Measurements from ENCODE around the gene ATE1. TPM values are rescaled to one million over a fixed set of nuclear protein-coding genes. Genes with fewer than 3 reads are reported as not detected.

ATE1 gene
- total RNA-seq, 1 experiment from 2014 or later = 23.8 TPM

DNA sequence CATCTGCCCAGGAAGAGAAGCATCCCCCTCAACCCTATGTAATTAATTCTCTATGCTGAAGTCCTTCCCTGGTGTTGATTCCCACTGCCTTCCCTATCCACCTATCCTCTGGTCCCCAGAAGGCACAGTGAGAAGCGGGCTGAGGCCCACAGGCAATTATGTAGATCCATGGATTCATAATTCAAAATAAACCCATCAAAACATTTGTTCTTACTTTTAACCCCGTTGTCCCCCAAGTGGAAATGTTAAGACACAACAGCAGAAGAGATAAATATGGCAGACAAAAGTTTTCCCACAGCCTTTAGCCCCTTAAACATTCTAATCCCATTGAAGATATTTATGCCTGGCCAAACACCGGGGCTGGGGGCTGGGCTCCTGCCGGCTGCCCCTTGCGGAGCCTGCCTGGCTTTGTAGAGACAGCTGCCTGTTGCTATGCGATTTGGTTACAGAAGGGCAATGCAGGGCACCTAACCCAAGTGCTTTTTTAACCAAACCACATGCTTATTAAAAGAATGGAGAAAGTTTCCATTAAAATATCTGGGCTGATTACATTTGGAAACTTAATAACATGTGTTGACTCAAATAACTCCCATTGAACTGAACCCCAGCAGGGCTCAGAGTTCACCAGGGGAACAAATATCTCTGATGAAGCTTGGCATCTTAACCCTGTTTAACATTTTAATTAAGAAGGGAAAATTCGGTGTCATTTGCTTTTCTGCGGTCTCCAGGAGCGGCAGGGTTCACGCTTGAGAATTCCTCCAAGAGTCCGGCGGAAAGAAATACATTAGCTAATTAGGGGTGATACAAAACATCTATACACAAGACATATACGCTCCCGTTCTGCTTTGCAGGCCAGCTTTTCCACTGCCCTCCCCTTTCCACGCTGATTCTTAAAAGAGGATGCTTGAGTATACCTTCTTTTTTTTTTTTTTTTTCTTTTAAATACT is 218.8 kb downstream of the ATE1 start:
- POLR2A ChIA-PET = no interaction called here
- TF ChIP-seq, protein P1, sequence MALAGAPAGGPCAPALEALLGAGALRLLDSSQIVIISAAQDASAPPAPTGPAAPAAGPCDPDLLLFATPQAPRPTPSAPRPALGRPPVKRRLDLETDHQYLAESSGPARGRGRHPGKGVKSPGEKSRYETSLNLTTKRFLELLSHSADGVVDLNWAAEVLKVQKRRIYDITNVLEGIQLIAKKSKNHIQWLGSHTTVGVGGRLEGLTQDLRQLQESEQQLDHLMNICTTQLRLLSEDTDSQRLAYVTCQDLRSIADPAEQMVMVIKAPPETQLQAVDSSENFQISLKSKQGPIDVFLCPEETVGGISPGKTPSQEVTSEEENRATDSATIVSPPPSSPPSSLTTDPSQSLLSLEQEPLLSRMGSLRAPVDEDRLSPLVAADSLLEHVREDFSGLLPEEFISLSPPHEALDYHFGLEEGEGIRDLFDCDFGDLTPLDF (CRISPR knock-in tag; IDR thresholded peaks at IDR 0.05) = no peak
- no peak for TF ChIP-seq ZNF671 (CRISPR knock-in tag; IDR thresholded peaks at IDR 0.05)
- no peak for TF ChIP-seq NFYB (CRISPR knock-in tag; conservative IDR thresholded peaks at IDR 0.05; ENCODE audit: low read depth)
- TF ChIP-seq FOXK1 (CRISPR knock-in tag; IDR thresholded peaks at IDR 0.05) = no peak
- TF ChIP-seq ZNF416 (CRISPR knock-in tag; IDR thresholded peaks at IDR 0.05) = no peak
- TF ChIP-seq, protein P2, sequence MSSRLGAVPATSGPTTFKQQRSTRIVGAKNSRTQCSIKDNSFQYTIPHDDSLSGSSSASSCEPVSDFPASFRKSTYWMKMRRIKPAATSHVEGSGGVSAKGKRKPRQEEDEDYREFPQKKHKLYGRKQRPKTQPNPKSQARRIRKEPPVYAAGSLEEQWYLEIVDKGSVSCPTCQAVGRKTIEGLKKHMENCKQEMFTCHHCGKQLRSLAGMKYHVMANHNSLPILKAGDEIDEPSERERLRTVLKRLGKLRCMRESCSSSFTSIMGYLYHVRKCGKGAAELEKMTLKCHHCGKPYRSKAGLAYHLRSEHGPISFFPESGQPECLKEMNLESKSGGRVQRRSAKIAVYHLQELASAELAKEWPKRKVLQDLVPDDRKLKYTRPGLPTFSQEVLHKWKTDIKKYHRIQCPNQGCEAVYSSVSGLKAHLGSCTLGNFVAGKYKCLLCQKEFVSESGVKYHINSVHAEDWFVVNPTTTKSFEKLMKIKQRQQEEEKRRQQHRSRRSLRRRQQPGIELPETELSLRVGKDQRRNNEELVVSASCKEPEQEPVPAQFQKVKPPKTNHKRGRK (CRISPR knock-in tag; IDR thresholded peaks at IDR 0.05; ENCODE audit: borderline replicate concordance) = no peak
- TF ChIP-seq IRF2 (CRISPR knock-in tag; IDR thresholded peaks at IDR 0.05; ENCODE audit: borderline replicate concordance, low read depth) = no peak
- TF ChIP-seq, protein P3, sequence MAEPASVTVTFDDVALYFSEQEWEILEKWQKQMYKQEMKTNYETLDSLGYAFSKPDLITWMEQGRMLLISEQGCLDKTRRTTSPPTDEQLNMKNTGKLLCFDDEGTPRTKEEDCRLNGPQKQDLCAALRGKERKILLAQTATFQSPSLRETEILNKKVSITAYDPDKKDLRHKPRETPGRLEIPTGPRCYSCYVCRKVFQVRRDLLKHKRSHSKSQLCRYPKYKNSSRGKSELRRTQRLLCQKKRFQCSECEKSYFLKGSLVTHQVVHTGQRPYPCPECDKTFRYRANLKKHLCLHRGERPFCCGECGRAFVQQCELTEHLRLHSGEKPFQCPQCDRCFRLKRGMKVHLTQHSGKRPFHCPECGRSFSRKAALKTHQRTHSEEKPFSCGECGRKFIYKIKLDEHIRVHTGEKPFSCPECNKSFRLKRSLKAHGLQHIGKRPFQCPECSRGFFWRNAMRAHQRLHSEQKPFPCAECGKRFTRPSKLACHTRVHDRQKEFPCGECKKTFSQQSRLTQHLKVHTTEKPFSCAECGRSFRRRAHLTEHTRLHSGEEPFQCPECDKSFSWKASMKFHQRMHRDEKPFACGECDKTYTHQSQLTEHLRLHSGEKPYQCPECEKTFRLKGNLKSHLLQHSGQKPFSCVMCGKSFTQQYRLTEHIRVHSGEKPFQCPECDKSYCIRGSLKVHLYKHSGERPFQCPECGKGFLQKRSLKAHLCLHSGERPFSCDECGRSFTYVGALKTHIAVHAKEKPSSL (CRISPR knock-in tag; conservative IDR thresholded peaks at IDR 0.05) = no peak
- no peak for TF ChIP-seq ZNF396 (CRISPR knock-in tag; IDR thresholded peaks at IDR 0.05; ENCODE audit: borderline replicate concordance)
- peak overlapping the region; percentile 26; the same call in 1 of the 2 replicates for H3K4me3 Mint-ChIP-seq
- H3K36me3 Mint-ChIP-seq = peaks cover 7% of the 10 kb centered on the region; the same call in 1 of the 2 replicates
- H3K4me1 Mint-ChIP-seq = peaks cover 32% of the 10 kb centered on the region
- peaks cover 9% of the 10 kb centered on the region for H3K9me3 Mint-ChIP-seq
- DNase-seq (ENCODE audit: low spot score) = peak; percentile 27
- CTCF ChIA-PET = interaction anchor here (0.7 to 2.3 kb wide), 5 partner anchors 11 to 33 kb away, joined by 3 to 17 read pairs (median 7); no protein-coding TSS in a partner anchor
- peak; percentile 82 for ATAC-seq
- H3K27ac Mint-ChIP-seq = no peak overlapping the region
- no peaks in the 10 kb centered on the region for H3K27me3 Mint-ChIP-seq (ENCODE audit: low read depth)

DNA sequence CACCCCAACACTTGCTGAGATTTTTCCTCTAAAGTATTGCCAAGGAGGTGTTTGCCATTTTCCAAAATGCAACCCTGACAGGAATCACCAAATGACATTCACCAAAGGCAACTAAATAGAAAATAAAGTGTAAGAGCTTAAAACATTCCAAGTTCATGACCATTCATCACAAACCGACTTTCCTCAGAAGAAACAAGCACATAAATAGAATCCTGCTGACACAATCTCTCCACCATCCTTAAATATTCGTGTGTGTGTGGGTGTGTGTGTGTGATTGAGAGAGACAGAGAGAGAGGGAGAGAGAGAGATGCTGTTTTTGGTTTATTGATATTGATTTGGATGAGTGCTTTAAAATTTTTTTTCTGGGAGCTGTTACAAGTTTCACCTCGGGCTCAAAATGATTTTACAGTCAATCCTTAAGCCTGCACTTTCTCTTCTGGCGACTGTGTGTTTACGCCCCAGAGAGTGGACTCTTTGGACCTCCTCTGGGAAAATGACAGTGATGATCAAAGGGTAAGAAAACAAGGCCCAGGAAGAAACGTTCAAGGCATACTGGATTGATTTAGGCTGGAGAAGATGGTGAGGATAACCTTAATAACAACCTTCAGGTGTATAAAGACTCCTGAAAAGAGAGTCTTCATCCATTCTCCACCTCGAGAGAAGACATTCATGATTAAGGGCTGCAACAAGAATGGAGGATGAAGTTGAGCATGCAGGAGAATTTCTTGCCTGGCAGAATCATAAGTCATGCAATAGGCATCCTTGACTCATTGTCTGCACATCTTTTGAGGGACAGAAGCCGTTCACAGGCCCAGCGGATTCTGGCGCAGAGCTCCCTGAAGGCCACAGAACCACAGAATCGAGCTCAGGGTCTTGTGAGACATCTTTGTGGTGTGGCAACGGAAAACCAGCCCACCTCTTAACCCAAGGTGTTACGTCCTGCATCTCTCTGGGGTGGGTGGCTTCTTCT is 225.2 kb downstream of the ATE1 start:
- H3K27me3 Mint-ChIP-seq (ENCODE audit: low read depth) = no peaks in the 10 kb centered on the region
- peaks cover 6% of the 10 kb centered on the region for H3K4me1 Mint-ChIP-seq
- DNase-seq (ENCODE audit: low spot score) (no peak), ATAC-seq (no peak)
- no peak overlapping the region for H3K27ac Mint-ChIP-seq
- TF ChIP-seq, protein P4, sequence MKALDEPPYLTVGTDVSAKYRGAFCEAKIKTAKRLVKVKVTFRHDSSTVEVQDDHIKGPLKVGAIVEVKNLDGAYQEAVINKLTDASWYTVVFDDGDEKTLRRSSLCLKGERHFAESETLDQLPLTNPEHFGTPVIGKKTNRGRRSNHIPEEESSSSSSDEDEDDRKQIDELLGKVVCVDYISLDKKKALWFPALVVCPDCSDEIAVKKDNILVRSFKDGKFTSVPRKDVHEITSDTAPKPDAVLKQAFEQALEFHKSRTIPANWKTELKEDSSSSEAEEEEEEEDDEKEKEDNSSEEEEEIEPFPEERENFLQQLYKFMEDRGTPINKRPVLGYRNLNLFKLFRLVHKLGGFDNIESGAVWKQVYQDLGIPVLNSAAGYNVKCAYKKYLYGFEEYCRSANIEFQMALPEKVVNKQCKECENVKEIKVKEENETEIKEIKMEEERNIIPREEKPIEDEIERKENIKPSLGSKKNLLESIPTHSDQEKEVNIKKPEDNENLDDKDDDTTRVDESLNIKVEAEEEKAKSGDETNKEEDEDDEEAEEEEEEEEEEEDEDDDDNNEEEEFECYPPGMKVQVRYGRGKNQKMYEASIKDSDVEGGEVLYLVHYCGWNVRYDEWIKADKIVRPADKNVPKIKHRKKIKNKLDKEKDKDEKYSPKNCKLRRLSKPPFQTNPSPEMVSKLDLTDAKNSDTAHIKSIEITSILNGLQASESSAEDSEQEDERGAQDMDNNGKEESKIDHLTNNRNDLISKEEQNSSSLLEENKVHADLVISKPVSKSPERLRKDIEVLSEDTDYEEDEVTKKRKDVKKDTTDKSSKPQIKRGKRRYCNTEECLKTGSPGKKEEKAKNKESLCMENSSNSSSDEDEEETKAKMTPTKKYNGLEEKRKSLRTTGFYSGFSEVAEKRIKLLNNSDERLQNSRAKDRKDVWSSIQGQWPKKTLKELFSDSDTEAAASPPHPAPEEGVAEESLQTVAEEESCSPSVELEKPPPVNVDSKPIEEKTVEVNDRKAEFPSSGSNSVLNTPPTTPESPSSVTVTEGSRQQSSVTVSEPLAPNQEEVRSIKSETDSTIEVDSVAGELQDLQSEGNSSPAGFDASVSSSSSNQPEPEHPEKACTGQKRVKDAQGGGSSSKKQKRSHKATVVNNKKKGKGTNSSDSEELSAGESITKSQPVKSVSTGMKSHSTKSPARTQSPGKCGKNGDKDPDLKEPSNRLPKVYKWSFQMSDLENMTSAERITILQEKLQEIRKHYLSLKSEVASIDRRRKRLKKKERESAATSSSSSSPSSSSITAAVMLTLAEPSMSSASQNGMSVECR (CRISPR knock-in tag; IDR thresholded peaks at IDR 0.05; ENCODE audit: borderline replicate concordance) = no peak
- no peak for TF ChIP-seq ETV6 (CRISPR knock-in tag; IDR thresholded peaks at IDR 0.05)
- no peak for TF ChIP-seq FOXJ3 (CRISPR knock-in tag; IDR thresholded peaks at IDR 0.05; ENCODE audit: borderline replicate concordance)
- no peak for TF ChIP-seq JAZF1 (CRISPR knock-in tag; IDR thresholded peaks at IDR 0.05)
- TF ChIP-seq, protein P2 (CRISPR knock-in tag; IDR thresholded peaks at IDR 0.05; ENCODE audit: borderline replicate concordance) = no peak
- TF ChIP-seq, protein P5, sequence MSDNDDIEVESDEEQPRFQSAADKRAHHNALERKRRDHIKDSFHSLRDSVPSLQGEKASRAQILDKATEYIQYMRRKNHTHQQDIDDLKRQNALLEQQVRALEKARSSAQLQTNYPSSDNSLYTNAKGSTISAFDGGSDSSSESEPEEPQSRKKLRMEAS (CRISPR knock-in tag; IDR thresholded peaks at IDR 0.05) = no peak
- H3K4me3 Mint-ChIP-seq = no peak overlapping the region
- peaks cover 19% of the 10 kb centered on the region for H3K9me3 Mint-ChIP-seq
- ChIA-PET CTCF (interaction anchor here (1.0 kb wide), 1 partner anchor 39 kb away, joined by 3 read pairs; no protein-coding TSS in a partner anchor), POLR2A (no interaction called here)
- peaks cover 12% of the 10 kb centered on the region for H3K36me3 Mint-ChIP-seq

Data from WTC11 (cell line).